ENCODE measurements around the gene G6PC3. TPM values are rescaled to one million over a fixed set of nuclear protein-coding genes. Genes with fewer than 3 reads are reported as not detected.

G6PC3 gene
- total and polyA plus RNA-seq, 10 of the 15 experiments (the other 5 are each of a cell fraction or from before 2014, with no cell fraction given) = 13.0 to 93.7 (median 43.0) TPM

DNA sequence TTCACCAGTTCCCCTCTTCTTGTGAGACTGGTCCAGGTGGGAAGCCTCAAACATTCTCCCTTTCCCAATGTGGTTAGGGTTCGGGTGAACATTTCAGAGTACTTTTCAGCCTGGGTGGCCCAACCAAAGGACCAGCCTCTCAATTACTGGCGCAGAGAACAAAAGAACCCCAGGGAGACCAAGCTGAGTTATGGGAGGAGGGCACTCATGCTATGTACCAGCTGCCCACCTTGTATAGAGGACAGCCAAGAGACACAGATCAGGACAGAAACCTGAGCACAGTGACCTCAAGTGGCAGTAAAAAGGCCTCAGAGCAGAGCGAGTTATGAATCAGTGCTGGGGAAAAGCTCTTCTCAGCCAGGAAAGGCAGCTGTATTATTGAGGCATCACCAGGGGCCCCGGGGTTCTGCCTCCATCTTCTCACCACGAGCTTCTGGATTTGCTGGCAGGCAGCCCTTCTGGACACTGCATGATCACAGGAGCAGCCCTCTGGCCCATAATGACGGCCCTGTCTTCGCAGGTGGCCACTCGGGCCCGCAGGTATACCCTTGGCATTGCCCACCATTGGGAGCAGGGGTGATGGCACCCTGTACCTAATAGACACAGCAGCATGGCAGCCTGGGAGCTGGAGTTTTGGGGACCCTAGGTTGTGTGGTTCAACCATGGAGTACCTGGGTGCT, 3.8 kb downstream of the G6PC3 start:
- in situ Hi-C loops (cut with MboI) (no loop called here), intact Hi-C loops (cut with micrococcal nuclease; ENCODE audit: unreplicated experiment) (loop anchor here (5.0 kb wide), 1 partner anchor 38 kb away; no protein-coding TSS in a partner anchor)
- no TSS peak for BruUV-seq (replicated peaks)
- POLR2A ChIA-PET = interaction anchor here (0.5 kb wide), 1 partner anchor 112 kb away, joined by 5 read pairs; no protein-coding TSS in a partner anchor
- Histone ChIP-seq H3K27me3 (replicated peaks in 1 of 2; ENCODE audit: control insufficient read depth in 2 of 2, insufficient read depth in 2 of 2, low read length in 1 of 2) (no peaks in the 10 kb centered on the region), H2AFZ (ENCODE audit: control insufficient read depth, low read depth, low read length) (no peak overlapping the region), H3K4me2 (ENCODE audit: control insufficient read depth, insufficient read depth) (no peak overlapping the region), H3K36me3 (ENCODE audit: control insufficient read depth in 2 of 2, insufficient read depth in 2 of 2, low read length in 1 of 2) (peaks cover 10% of the 10 kb centered on the region in 2 experiments; a peak in 3 of 4 replicates), H4K20me1 (ENCODE audit: control insufficient read depth, insufficient read depth) (no peaks in the 10 kb centered on the region), H3K79me2 (ENCODE audit: control insufficient read depth, insufficient read depth, low read length) (peaks cover 14% of the 10 kb centered on the region), H3K9me3 (replicated peaks; ENCODE audit: control insufficient read depth, insufficient read depth, low read length) (no peaks in the 10 kb centered on the region), H3K27ac (ENCODE audit: control insufficient read depth, insufficient read depth) (no peak overlapping the region), H3K9ac (ENCODE audit: control insufficient read depth, insufficient read depth, low read length) (no peak overlapping the region), H3K4me3 (no peak overlapping the region), H3K4me1 (ENCODE audit: control insufficient read depth, insufficient read depth, low read length) (0 out of 2 replicates have a peak, but pooled peaks cover 3% of the 10 kb centered on the region)
- RAD21 ChIA-PET (ENCODE audit: unreplicated experiment) = interaction anchor here (0.6 kb wide), 1 partner anchor 130 kb away, joined by 3 read pairs; no protein-coding TSS in a partner anchor
- TF ChIP-seq FOXK2 (IDR thresholded peaks at IDR 0.05) = no peak
- TF ChIP-seq RB1 (IDR thresholded peaks at IDR 0.05; ENCODE audit: borderline replicate concordance) = no peak
- TF ChIP-seq NR2C1 (IDR thresholded peaks at IDR 0.05) = no peak
- no peak for TF ChIP-seq ZNF274 (IDR thresholded peaks at IDR 0.05; ENCODE audit: insufficient read depth, insufficient read length)
- TF ChIP-seq, protein P1, sequence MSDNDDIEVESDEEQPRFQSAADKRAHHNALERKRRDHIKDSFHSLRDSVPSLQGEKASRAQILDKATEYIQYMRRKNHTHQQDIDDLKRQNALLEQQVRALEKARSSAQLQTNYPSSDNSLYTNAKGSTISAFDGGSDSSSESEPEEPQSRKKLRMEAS (IDR thresholded peaks at IDR 0.05; ENCODE audit: low read depth, low read length) = no peak
- TF ChIP-seq SIN3A (IDR thresholded peaks at IDR 0.05; ENCODE audit: low read depth, low read length) = no peak
- TF ChIP-seq NR2F1 (conservative IDR thresholded peaks at IDR 0.05) = no peak
- TF ChIP-seq RAD21 (IDR thresholded peaks at IDR 0.05; ENCODE audit: insufficient read depth, low read depth, low read length) = no peak
- no peak for TF ChIP-seq EP300 (IDR thresholded peaks at IDR 0.05; ENCODE audit: borderline replicate concordance in 1 of 2, control insufficient read depth in 1 of 2, low read depth in 2 of 2, low read length in 2 of 2)
- TF ChIP-seq JUND (IDR thresholded peaks at IDR 0.05; ENCODE audit: low read depth, low read length) = no peak
- no peak for TF ChIP-seq CBFB (IDR thresholded peaks at IDR 0.05; ENCODE audit: low read depth)
- no peak for TF ChIP-seq ZNF384 (IDR thresholded peaks at IDR 0.05; ENCODE audit: borderline replicate concordance, low read depth, low read length)
- TF ChIP-seq, protein P2, sequence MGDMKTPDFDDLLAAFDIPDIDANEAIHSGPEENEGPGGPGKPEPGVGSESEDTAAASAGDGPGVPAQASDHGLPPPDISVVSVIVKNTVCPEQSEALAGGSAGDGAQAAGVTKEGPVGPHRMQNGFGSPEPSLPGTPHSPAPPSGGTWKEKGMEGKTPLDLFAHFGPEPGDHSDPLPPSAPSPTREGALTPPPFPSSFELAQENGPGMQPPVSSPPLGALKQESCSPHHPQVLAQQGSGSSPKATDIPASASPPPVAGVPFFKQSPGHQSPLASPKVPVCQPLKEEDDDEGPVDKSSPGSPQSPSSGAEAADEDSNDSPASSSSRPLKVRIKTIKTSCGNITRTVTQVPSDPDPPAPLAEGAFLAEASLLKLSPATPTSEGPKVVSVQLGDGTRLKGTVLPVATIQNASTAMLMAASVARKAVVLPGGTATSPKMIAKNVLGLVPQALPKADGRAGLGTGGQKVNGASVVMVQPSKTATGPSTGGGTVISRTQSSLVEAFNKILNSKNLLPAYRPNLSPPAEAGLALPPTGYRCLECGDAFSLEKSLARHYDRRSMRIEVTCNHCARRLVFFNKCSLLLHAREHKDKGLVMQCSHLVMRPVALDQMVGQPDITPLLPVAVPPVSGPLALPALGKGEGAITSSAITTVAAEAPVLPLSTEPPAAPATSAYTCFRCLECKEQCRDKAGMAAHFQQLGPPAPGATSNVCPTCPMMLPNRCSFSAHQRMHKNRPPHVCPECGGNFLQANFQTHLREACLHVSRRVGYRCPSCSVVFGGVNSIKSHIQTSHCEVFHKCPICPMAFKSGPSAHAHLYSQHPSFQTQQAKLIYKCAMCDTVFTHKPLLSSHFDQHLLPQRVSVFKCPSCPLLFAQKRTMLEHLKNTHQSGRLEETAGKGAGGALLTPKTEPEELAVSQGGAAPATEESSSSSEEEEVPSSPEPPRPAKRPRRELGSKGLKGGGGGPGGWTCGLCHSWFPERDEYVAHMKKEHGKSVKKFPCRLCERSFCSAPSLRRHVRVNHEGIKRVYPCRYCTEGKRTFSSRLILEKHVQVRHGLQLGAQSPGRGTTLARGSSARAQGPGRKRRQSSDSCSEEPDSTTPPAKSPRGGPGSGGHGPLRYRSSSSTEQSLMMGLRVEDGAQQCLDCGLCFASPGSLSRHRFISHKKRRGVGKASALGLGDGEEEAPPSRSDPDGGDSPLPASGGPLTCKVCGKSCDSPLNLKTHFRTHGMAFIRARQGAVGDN (IDR thresholded peaks at IDR 0.05) = no peak
- no peak for TF ChIP-seq PML (IDR thresholded peaks at IDR 0.05; ENCODE audit: low read length)
- TF ChIP-seq, protein P3, sequence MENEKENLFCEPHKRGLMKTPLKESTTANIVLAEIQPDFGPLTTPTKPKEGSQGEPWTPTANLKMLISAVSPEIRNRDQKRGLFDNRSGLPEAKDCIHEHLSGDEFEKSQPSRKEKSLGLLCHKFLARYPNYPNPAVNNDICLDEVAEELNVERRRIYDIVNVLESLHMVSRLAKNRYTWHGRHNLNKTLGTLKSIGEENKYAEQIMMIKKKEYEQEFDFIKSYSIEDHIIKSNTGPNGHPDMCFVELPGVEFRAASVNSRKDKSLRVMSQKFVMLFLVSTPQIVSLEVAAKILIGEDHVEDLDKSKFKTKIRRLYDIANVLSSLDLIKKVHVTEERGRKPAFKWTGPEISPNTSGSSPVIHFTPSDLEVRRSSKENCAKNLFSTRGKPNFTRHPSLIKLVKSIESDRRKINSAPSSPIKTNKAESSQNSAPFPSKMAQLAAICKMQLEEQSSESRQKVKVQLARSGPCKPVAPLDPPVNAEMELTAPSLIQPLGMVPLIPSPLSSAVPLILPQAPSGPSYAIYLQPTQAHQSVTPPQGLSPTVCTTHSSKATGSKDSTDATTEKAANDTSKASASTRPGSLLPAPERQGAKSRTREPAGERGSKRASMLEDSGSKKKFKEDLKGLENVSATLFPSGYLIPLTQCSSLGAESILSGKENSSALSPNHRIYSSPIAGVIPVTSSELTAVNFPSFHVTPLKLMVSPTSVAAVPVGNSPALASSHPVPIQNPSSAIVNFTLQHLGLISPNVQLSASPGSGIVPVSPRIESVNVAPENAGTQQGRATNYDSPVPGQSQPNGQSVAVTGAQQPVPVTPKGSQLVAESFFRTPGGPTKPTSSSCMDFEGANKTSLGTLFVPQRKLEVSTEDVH (IDR thresholded peaks at IDR 0.05; ENCODE audit: low read depth, partially characterized antibody) = no peak
- ATAC-seq (no peak), FAIRE-seq (no peak), DNase-seq (ENCODE audit: low read depth, low spot score) (no peak)
- SMC1A ChIA-PET (ENCODE audit: uncharacterized antibody, unreplicated experiment) = no interaction called here
- CTCF ChIA-PET = interaction anchor here (1.0 to 1.5 kb wide), 5 partner anchors 11 to 49 kb away, joined by 3 to 5 read pairs (median 4); partner anchors contain the start of gene HDAC5
- 86% methylated on average over 9 of the region's 9 CpGs for WGBS (ENCODE audit: insufficient coverage, insufficient replicate concordance, low lambda C conversion rate, missing lambda C conversion rate)
